K562 (cell line): ENCODE measurements around the gene LRCH1. TPM values are rescaled to one million over a fixed set of nuclear protein-coding genes. Genes with fewer than 3 reads are reported as not detected.

Experiments
- ATAC-seq: fragments of 200-7000 bp; cut with Tn5 transposase; 3 replicates; pipeline ENCODE4 v1.9.1; 2020; ENCODE audit warnings: moderate library complexity
- BruUV-seq: library from RNA; stranded (reverse); fragments of 400-500 nt; replicated peaks from 2 replicates; lab custom pipeline; 2021; lab: Mats Ljungman, UMichigan
- CTCF ChIA-PET: fragments of 300-600 bp; formaldehyde crosslinking; extraction: SDS; loops from one replicate; lab custom pipeline; 2021; ENCODE audit warnings: low intra/inter-chr PET ratio; lab: Yijun Ruan, JAX
- POLR2A ChIA-PET: fragments of 300-600, 350-650 bp; sonication (Branson Sonifier 250); formaldehyde crosslinking; extraction: SDS; loops from one replicate; lab custom pipeline; 2021; ENCODE audit warnings: antibody characterized with exemption, inconsistent platforms; lab: Yijun Ruan, JAX
- DNase-seq, 4 experiments: peaks; one replicate each; pipeline versions ENCODE4 v3.0.0 to v3.0.0-alpha.2; 2011 to 2018; ENCODE audit warnings: low spot score in 3 of 4, mixed read lengths in 3 of 4; ENCODE audit errors: extremely low read depth in 1 of 4
- FAIRE-seq: peaks from 2 replicates; lab custom pipeline; 2011; peaks lifted over from hg19 to GRCh38; lab: Jason Lieb, UNC
- H2AFZ ChIP-seq: 2 replicates; pipeline ENCODE4 v1.6.0; 2011; ENCODE audit warnings: low read depth, low read length, control low read depth, inconsistent platforms
- H3K27ac ChIP-seq: fragments of 200-600 bp; 3 replicates; pipeline ENCODE4 v1.8.0; 2011; ENCODE audit warnings: low read depth, mild to moderate bottlenecking, control low read depth, inconsistent platforms, low read length, moderate library complexity, mixed read lengths; ENCODE audit errors: extremely low read depth
- H3K27me3 ChIP-seq, 2 experiments: fragments of 300-600 bp in 1 of 2; 2 replicates in 1 of 2; 3 replicates in 1 of 2; pipeline versions ENCODE4 v1.6.0 to v1.8.0; 2011; ENCODE audit warnings: inconsistent platforms in 2 of 2, low read length in 2 of 2, mild to moderate bottlenecking in 1 of 2, mixed read lengths in 1 of 2, moderate library complexity in 1 of 2; ENCODE audit not compliant: control insufficient read depth in 2 of 2, insufficient read depth in 2 of 2
- H3K36me3 ChIP-seq: fragments of 300-600 bp; 3 replicates; pipeline ENCODE4 v1.8.0; 2011; ENCODE audit warnings: mild to moderate bottlenecking, low read length, inconsistent platforms; ENCODE audit not compliant: control insufficient read depth, insufficient read depth
- H3K4me1 ChIP-seq, 2 experiments: fragments of 200-600 bp in 1 of 2; replicated peaks in 1 of 2; 2 replicates in 1 of 2; 3 replicates in 1 of 2; pipeline versions ENCODE4 v1.5.1 to v1.8.0; 2011; ENCODE audit warnings: inconsistent platforms in 2 of 2, low read length in 2 of 2, mild to moderate bottlenecking in 1 of 2, mixed read lengths in 1 of 2, moderate library complexity in 1 of 2; ENCODE audit not compliant: control insufficient read depth in 2 of 2, insufficient read depth in 2 of 2
- H3K4me2 ChIP-seq: 2 replicates; pipeline ENCODE4 v1.6.1; 2011; ENCODE audit warnings: low read length, control low read depth, inconsistent platforms, mixed read lengths; ENCODE audit not compliant: insufficient read depth
- H3K4me3 ChIP-seq: fragments of 200-600 bp; sonication (generic), shearing (Covaris generic); 2 replicates; pipeline ENCODE4 v1.5.1; 2016; ENCODE audit warnings: control low read depth, inconsistent platforms
- H3K79me2 ChIP-seq: fragments of 200-600 bp; 3 replicates; pipeline ENCODE4 v1.8.0; 2011; ENCODE audit warnings: low read length, inconsistent platforms; ENCODE audit not compliant: control insufficient read depth, insufficient read depth
- H3K9ac ChIP-seq, 2 experiments: 2 replicates each; pipeline versions ENCODE4 v1.6.0 to v1.6.1; 2011; ENCODE audit warnings: low read depth in 2 of 2, low read length in 2 of 2, control low read depth in 1 of 2, inconsistent platforms in 1 of 2, mild to moderate bottlenecking in 1 of 2, mixed read lengths in 1 of 2; ENCODE audit not compliant: insufficient read depth in 1 of 2
- H3K9me1 ChIP-seq: one replicate; pipeline ENCODE4 v1.6.0; 2011; ENCODE audit warnings: inconsistent platforms, mild to moderate bottlenecking, low read length, moderate library complexity; ENCODE audit not compliant: control insufficient read depth, insufficient read depth
- H3K9me3 ChIP-seq: replicated peaks from 2 replicates; pipeline ENCODE4 v1.5.1; 2011; ENCODE audit warnings: low read depth, low read length, inconsistent platforms; ENCODE audit not compliant: control insufficient read depth, insufficient read depth
- H4K20me1 ChIP-seq: replicated peaks from 2 replicates; pipeline ENCODE4 v1.6.1; 2011; ENCODE audit warnings: low read length, inconsistent platforms, mixed read lengths; ENCODE audit not compliant: control insufficient read depth, insufficient read depth
- AFF1 ChIP-seq, 2 experiments: fragments of 450-650 bp; IDR thresholded peaks; 2 replicates each; pipeline ENCODE4 v1.6.1; 2018; ENCODE audit warnings: mild to moderate bottlenecking in 2 of 2, low read depth in 1 of 2; ENCODE audit not compliant: partially characterized antibody in 2 of 2
- CEBPZ ChIP-seq: fragments of 150-350 bp; IDR thresholded peaks from 2 replicates; pipeline ENCODE4 v1.6.1; 2014; ENCODE audit warnings: low read depth, mild to moderate bottlenecking, low read length, borderline replicate concordance
- FOXJ3 ChIP-seq: sonication (generic); formaldehyde crosslinking; IDR thresholded peaks from 2 replicates; pipeline ENCODE4 v1.4.0; 2020; ENCODE audit warnings: mild to moderate bottlenecking, missing genetic modification reagents
- PCBP2 ChIP-seq: fragments of 200-400 bp; formaldehyde crosslinking; IDR thresholded peaks from 2 replicates; pipeline ENCODE4 v1.6.1; 2018; ENCODE audit warnings: low read length, low read depth, mild to moderate bottlenecking, moderate library complexity; ENCODE audit not compliant: poor library complexity, severe bottlenecking
- RCOR1 ChIP-seq, 2 experiments: IDR thresholded peaks; 2 replicates each; pipeline ENCODE4 v1.6.1; 2012; ENCODE audit warnings: low read depth in 2 of 2, low read length in 2 of 2, borderline replicate concordance in 1 of 2, improper control_type of control experiment in 1 of 2
- RHOXF2B ChIP-seq: fragments of 250-450 bp; sonication (Bioruptor Pico); conservative IDR thresholded peaks from 2 replicates; pipeline ENCODE4 v1.5.1; 2021
- ZNF3 ChIP-seq: fragments of 250-450 bp; sonication (Bioruptor Pico); IDR thresholded peaks from 2 replicates; pipeline ENCODE4 v1.5.0; 2021; ENCODE audit warnings: mild to moderate bottlenecking, moderate library complexity
- ZNF384 ChIP-seq: IDR thresholded peaks from 2 replicates; pipeline ENCODE4 v1.6.1; 2012; ENCODE audit warnings: low read depth, low read length, improper control_type of control experiment
- ZNF699 ChIP-seq: fragments of 250-450 bp; sonication (Bioruptor Pico); IDR thresholded peaks from 2 replicates; pipeline ENCODE4 v1.8.0; 2021; ENCODE audit warnings: mild to moderate bottlenecking, moderate library complexity; ENCODE audit not compliant: insufficient replicate concordance
- WGBS: fragments of 100-300 bp; shearing (Covaris generic); methylation state at CpG from one replicate; pipeline ENCODE4 v1.1.6; 2016; ENCODE audit warnings: low coverage, mixed read lengths; ENCODE audit not compliant: insufficient coverage; ENCODE audit errors: missing lambda C conversion rate; 5-methylcytosine and 5-hydroxymethylcytosine counted together
- in situ Hi-C: fragments of 300-500 bp; cut with MboI; formaldehyde crosslinking; loops from 4 replicates; pipeline ENCODE4 v1.15.0; 2018; ENCODE audit warnings: inconsistent platforms, mixed read lengths
- intact Hi-C: fragments of 100-400 bp; cut with micrococcal nuclease; formaldehyde crosslinking; loops from 2 replicates; pipeline ENCODE4 v1.14.2; 2022
- polyA plus RNA-seq, 8 experiments: library from polyadenylated mRNA; depleted of rRNA in 4 of 8; stranded (reverse) in 5 of 8; unstranded in 3 of 8; fragments of >200 nt; fragmentation: Nextera tagmentation in 2 of 8; fragmentation: Illumina TruSeq in 1 of 8; extraction: Ambion mirVana in 2 of 8; extraction: Trizol in 1 of 8; gene quantifications; 2 replicates each; pipeline versions ENCODE4 v1.2.1 to v1.2.3, GENCODE V29; 2011 to 2014; ENCODE audit warnings: inconsistent platforms in 1 of 8, missing spikeins in 1 of 8
- total RNA-seq, 7 experiments: library from RNA; depleted of rRNA in 6 of 7; stranded (reverse); fragments of >200 nt in 6 of 7; fragmentation: Illumina TruSeq in 2 of 7; extraction: Trizol in 2 of 7; gene quantifications; 2 replicates each; pipeline versions ENCODE4 v1.2.1 to v1.2.3, GENCODE V29; 2011 to 2021; ENCODE audit warnings: low replicate concordance in 1 of 7

Gene LRCH1
- total and polyA plus RNA-seq, 9 of the 15 experiments (the other 6 are each of a cell fraction or from before 2014, with no cell fraction given) = 1.1 to 6.8 (median 3.7) TPM

- Histone ChIP-seq H3K27ac (no peak overlapping the region), H2AFZ (no peak overlapping the region), H4K20me1 (peaks cover 16% of the 10 kb centered on the region; the same call in 1 of the 2 replicates), H3K9me3 (no peaks in the 10 kb centered on the region), H3K9me1 (no peaks in the 10 kb centered on the region), H3K4me3 (no peak overlapping the region), H3K4me1 (no peaks in the 10 kb centered on the region), H3K79me2 (peaks cover 9% of the 10 kb centered on the region; the same call in 1 of the 3 replicates), H3K9ac (no peak overlapping the region), H3K36me3 (no peaks in the 10 kb centered on the region), H3K27me3 (no peaks in the 10 kb centered on the region), H3K4me2 (no peak overlapping the region)
- CTCF ChIA-PET = no interaction called here
- 66% methylated on average over 5 of the region's 5 CpGs for WGBS
- DNase-seq (no peak), FAIRE-seq (no peak), ATAC-seq (no peak)
- POLR2A ChIA-PET = interaction anchor here (1.8 kb wide), 1 partner anchor 10 kb away, joined by 4 read pairs; no protein-coding TSS in a partner anchor
- in situ Hi-C loops = no loop called here
- TF ChIP-seq ZNF699 = no peak
- TF ChIP-seq PCBP2 = no peak
- TF ChIP-seq ZNF384 = no peak
- TF ChIP-seq FOXJ3 = no peak
- TF ChIP-seq AFF1 (IDR thresholded peaks at IDR 0.05; ENCODE audit: low read depth in 1 of 2, partially characterized antibody in 2 of 2) = no peak
- no peak for TF ChIP-seq ZNF3 (CRISPR knock-in tag)
- no peak for TF ChIP-seq CEBPZ
- no peak for TF ChIP-seq RCOR1 (IDR thresholded peaks at IDR 0.05; ENCODE audit: borderline replicate concordance in 1 of 2, low read depth in 2 of 2, low read length in 2 of 2)
- TF ChIP-seq RHOXF2B (CRISPR knock-in tag) = no peak
- BruUV-seq = no TSS peak
- intact Hi-C loops = no loop called here
These were observed 27.4 kb downstream of the LRCH1 start for GRCh38 chr13:46580362-46580839.
